Subcutaneous adipose tissue (tissue), 4 donors: ENCODE results near the gene MRPL1. TPM values are rescaled to one million over a fixed set of nuclear protein-coding genes. Genes with fewer than 3 reads are reported as not detected.

Experiments used
- total RNA-seq, 4 donors: library from RNA; depleted of rRNA; stranded (reverse); fragments of >200 nt; gene quantifications; one replicate each; pipeline ENCODE4 v1.1.0, GENCODE V29; 2016
- TF ChIP-seq, protein P1 (sequence below): fragments of 450-650 bp; IDR thresholded peaks from one replicate; pipeline ENCODE4 v1.5.1; 2016; ENCODE audit warnings: low read depth, mild to moderate bottlenecking, control low read depth, antibody characterized with exemption, moderate library complexity

MRPL1 gene
- total RNA-seq, 4 donors from 2014 or later, result 12.8 to 36.8 (median 25.1) TPM

DNA sequence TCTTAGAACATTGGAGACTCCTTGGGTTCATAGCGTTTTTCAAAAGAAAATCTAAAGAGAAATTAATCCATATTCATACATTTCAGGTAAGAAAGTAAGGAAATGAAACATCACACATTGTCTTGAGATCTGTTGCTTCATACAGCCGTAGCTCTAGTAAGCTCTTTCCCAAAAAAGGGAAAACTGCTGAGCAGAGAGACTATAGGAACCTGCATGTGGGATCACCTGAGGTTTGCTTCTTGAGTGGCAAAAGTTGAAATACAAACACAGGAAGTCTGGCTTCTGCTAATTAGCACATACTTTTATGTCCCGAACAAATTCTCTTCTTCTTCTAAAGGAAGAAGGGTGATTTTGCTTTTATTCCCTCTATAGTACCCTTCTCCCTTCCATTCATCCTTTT, 57.7 kb downstream of the MRPL1 start:
- TF ChIP-seq, protein P1, sequence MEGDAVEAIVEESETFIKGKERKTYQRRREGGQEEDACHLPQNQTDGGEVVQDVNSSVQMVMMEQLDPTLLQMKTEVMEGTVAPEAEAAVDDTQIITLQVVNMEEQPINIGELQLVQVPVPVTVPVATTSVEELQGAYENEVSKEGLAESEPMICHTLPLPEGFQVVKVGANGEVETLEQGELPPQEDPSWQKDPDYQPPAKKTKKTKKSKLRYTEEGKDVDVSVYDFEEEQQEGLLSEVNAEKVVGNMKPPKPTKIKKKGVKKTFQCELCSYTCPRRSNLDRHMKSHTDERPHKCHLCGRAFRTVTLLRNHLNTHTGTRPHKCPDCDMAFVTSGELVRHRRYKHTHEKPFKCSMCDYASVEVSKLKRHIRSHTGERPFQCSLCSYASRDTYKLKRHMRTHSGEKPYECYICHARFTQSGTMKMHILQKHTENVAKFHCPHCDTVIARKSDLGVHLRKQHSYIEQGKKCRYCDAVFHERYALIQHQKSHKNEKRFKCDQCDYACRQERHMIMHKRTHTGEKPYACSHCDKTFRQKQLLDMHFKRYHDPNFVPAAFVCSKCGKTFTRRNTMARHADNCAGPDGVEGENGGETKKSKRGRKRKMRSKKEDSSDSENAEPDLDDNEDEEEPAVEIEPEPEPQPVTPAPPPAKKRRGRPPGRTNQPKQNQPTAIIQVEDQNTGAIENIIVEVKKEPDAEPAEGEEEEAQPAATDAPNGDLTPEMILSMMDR, result no peak

DNA sequence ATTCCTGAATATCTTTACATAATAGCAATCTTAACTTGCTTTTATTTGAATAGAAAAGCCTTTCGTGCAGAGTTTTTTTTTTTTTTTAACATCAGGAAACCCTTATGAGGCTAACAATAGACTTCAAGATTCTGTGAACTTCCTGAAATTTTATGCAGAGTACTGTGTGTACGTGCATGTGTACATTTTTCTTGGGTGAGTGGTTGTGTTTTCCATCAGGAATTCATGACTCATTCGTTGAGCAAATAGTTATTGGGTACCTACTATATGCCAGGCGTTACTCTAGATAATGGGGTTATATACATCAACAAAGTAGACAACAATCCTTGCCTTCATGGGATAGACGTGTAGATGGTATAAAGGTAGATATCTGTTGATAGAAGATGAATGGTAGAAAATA, 59.1 kb downstream of the MRPL1 start:
- TF ChIP-seq, protein P1, result no peak

DNA sequence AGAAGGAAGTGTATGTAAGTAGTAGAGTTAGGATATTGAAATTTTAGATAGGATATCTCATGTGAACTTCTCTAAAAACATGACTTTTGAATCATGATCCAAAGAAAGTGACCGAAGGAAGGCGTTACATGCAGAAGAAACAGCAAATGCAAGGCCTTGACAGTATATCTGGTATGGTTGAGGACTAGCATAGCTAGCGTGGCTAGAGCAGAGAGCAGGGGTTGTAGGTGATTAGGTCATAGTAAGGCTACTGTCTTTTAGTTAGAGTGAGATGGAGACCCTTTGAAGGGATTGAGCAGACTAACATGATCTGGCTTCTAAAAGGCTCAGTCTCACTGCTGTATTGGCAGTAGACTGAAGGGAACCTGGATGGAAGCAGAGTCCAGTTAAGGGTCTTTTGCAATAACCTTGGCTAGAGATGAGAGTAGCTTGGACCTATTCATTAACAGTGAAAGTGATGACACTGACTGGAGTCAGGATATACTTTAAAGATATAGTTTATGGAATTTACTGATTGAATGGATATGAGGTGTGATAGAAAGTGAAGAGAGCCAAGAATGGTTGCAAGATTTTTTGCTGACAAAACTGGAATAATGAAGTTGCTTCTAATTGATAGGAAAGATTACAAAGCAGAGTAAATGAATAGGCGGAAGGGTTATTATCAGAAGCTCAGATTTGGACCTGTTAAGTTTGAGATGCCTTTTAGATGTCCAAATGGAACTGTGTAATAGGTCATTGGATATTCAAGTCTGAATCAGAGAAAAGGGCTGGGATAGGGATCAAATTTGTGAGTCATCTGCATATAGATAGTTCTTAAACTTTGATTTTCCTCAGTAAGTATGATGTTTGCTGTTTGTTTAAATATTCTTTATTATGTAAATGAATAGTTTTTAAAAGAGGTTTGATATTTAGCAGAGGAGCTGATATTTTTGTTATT, 59.8 kb downstream of the MRPL1 start:
- TF ChIP-seq, protein P1, result no peak

DNA sequence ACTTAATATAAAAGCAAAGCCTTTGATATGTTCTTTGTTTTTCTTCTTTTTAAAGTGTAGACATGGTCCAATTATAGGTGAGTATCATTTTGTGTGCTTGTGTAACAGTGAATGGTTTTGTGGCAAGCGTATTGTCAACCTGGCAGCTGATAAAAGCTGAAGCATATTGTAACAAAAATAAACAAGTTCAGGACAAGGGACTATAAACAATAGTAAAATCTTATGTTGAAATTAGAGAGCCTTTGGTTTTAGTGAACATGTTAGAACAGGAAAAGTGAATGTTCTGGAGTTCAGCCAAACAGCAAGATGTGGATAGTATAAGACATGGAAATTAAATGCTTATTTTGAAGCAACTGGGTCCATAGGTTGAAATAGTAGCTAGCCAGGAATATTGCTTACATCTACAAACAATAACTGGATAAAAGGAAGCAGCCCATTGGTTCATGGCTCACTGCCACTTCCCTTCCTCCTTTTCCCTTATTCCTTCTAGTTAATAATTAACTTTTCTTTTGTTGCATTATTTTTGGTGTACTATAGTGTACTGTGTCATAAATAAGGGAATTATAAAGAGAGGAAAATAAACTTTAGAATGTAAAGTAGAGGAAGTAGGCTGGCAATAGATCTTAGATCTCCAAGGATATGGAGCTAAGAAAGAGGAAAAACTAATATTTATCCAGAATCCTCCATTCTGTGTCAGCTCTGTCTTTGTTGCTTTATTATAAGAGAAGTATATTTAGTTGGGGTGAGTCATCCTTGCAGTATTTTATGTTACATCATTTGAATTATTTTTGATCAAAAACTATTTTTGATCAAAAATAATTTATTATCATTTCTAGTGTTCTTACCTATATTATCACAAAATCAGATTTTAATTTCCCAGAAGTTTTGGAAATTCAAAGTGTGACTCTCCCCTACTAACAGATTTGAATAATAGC, 65.6 kb downstream of the MRPL1 start:
- TF ChIP-seq, protein P1, result no peak

DNA sequence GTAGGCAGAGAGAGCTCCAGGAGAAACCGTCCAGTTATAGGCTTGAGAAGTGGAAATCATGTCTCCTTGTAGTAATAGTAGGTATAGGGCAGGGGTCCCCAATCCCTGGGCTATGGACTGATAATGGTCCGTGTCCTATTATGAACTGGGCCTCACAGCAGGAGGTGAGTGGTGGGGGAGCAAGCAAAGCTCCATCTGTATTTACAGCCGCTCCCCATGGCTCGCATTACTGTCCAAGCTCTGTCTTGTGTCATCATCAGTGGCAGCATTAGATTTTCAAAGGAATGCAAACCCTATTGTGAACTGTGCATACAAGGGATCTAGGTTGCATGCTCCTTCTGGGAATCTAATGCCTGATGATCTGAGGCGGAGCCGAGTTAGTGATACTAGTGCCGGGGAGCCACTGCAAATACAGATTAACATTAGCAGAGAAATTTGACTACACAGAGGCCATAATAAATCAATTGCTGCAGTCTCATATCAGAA, 67.6 kb downstream of the MRPL1 start:
- TF ChIP-seq, protein P1, result no peak

DNA sequence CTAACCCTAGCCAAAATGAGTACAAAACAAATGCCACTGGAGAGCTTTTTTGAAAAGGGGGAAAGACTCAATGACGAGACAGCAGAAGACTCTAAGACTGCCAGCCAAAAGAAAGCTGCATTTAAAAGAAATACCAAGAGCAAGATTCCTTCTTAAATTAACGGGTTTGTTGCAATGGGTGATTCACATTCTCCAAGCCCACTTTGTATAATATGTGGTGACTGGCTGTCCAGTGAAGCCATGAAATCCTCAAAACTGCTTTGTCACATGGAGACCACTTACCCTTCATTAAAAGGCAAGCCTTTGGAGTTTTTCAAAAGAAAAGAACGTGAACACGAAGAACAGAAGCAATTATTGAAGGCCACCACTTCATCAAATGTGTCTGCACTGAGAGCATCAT, 68.2 kb downstream of the MRPL1 start:
- TF ChIP-seq, protein P1, result no peak
